ENCODE results near the gene MYCBP2.

The MYCBP2 gene

GRCh38 chr13:77056886-77057285, 270.0 kb downstream of the MYCBP2 start:
- no peak for TF ChIP-seq CTCF (IDR thresholded peaks at IDR 0.05; ENCODE audit: low read depth, low read length)

GRCh38 chr13:77056382-77056781, 270.5 kb downstream of the MYCBP2 start:
- DNase-seq (ENCODE audit: low read depth in 2 of 2) = no peak
- TF ChIP-seq CTCF (IDR thresholded peaks at IDR 0.05; ENCODE audit: low read depth, low read length) = no peak
- H3K4me3 ChIP-seq (replicated peaks in 1 of 2; ENCODE audit: low read depth in 2 of 2, low read length in 2 of 2) = no peak overlapping the region

More at GRCh38 chr13:77056886-77057285, 270.0 kb downstream of the MYCBP2 start:
- DNase-seq (ENCODE audit: low read depth in 2 of 2) = no peak
- H3K4me3 ChIP-seq (replicated peaks in 1 of 2; ENCODE audit: low read depth in 2 of 2, low read length in 2 of 2) = no peak overlapping the region

- H3K4me3 ChIP-seq (replicated peaks in 1 of 2; ENCODE audit: low read depth in 2 of 2, low read length in 2 of 2) = no peak overlapping the region
- no peak for TF ChIP-seq CTCF (IDR thresholded peaks at IDR 0.05; ENCODE audit: low read depth, low read length)
- no peak for DNase-seq (ENCODE audit: low read depth in 2 of 2)
Observed at GRCh38 chr13:77055158-77055557, 271.7 kb downstream of the MYCBP2 start.

- no peak for DNase-seq (ENCODE audit: low read depth in 2 of 2)
- no peak for TF ChIP-seq CTCF (IDR thresholded peaks at IDR 0.05; ENCODE audit: low read depth, low read length)
Observed at GRCh38 chr13:77053192-77053591, 273.7 kb downstream of the MYCBP2 start.

GRCh38 chr13:77048681-77049080, 278.2 kb downstream of the MYCBP2 start:
- DNase-seq (ENCODE audit: low read depth in 2 of 2) = no peak
- TF ChIP-seq CTCF (IDR thresholded peaks at IDR 0.05; ENCODE audit: low read depth, low read length) = no peak
- no peak overlapping the region for H3K4me3 ChIP-seq (replicated peaks in 1 of 2; ENCODE audit: low read depth in 2 of 2, low read length in 2 of 2)

More at GRCh38 chr13:77053192-77053591, 273.7 kb downstream of the MYCBP2 start:
- H3K4me3 ChIP-seq (replicated peaks in 1 of 2; ENCODE audit: low read depth in 2 of 2, low read length in 2 of 2) = no peak overlapping the region

GRCh38 chr13:77047649-77048343, 279.1 kb downstream of the MYCBP2 start:
- DNase-seq (ENCODE audit: low read depth in 2 of 2) = no peak
- no peak overlapping the region for H3K4me3 ChIP-seq (replicated peaks in 1 of 2; ENCODE audit: low read depth in 2 of 2, low read length in 2 of 2)
- TF ChIP-seq CTCF (IDR thresholded peaks at IDR 0.05; ENCODE audit: low read depth, low read length) = no peak
